Measurements from ENCODE around the gene AGBL4.

AGBL4 gene

DNA sequence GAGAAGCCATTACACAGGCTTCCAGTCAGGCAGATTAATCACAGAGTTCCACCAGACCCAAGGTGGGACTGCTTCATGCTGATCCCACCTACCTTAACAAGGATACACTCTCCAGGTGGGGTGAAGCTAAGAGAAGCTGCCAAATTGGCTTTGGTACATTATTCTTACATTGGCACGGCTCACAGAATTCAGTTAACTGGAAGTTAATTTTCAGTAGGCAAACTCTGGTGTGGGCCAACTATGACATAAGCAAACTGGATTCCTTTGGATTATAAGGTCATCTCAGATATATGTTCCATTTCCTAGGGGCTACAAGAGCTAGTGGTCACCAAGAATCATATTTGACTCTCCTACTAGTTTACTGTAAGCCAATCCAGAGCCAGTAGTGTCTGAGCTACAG lies 798.3 kb downstream of the AGBL4 start:
- TF ChIP-seq GATA2 (IDR thresholded peaks at IDR 0.05; ENCODE audit: low read depth, low read length) (no peak), GATA3 (IDR thresholded peaks at IDR 0.05; ENCODE audit: low read depth, low read length) (no peak)

DNA sequence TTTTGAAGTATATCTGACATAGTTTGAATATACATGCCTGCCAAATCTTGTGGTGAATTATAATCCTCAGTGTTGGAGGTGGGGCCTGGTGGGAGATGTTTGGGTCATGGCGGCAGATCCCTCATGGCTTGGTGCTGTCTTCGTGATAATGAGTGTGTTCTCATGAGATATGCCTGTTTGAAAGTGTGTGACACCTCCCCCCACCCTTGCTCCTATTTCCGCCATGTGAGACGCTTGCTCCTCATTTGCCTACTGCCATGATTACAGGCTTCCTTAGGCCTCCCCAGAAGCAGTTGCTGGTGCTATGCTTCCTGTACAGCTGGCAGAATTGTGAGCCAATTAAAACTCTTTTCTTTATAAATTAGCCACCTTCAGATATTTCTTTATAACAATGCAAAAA lies 810.5 kb downstream of the AGBL4 start:
- TF ChIP-seq GATA2 (IDR thresholded peaks at IDR 0.05; ENCODE audit: low read depth, low read length): no peak
- TF ChIP-seq GATA3 (IDR thresholded peaks at IDR 0.05; ENCODE audit: low read depth, low read length): no peak

DNA sequence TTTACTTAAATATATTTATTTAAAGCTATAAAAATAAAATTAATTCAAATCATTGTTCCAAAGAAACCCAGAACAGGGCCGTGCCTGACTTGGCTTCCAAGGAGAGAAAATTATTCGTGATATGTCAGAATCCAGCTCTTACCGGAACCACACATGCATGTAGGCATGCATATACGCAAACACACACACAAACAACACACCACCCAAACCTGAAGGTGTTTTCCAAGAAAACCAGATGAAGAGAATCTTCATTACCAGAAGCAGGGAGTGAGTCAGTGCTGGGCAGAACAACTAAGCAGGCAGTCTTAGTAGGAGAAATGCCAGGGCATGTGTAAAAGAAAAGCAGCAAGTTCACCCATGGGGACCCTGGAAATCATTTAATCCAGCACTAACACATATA lies 815.0 kb downstream of the AGBL4 start:
- no peak for TF ChIP-seq GATA2 (IDR thresholded peaks at IDR 0.05; ENCODE audit: low read depth, low read length)

DNA sequence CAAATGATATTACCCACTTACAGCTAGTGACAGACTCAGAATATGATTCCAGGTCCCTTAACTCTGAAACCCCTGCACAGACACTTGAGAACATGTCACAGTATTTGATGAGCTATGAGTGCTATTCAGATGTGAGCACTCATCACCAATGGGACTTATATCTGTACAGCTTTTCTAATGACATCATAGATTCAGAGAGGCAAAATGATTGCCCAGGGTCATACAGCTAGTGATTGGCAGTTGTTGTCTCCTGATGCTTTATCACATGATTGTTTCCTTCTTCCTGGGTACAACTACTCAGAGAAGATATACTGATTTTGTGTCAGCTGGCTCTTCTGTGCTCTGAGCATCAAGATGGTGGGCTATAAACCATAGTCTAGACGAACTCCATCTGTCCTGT lies 819.0 kb downstream of the AGBL4 start:
- TF ChIP-seq GATA2 (IDR thresholded peaks at IDR 0.05; ENCODE audit: low read depth, low read length) (no peak; the same call in 1 of the 2 replicates), GATA3 (IDR thresholded peaks at IDR 0.05; ENCODE audit: low read depth, low read length) (no peak)

DNA sequence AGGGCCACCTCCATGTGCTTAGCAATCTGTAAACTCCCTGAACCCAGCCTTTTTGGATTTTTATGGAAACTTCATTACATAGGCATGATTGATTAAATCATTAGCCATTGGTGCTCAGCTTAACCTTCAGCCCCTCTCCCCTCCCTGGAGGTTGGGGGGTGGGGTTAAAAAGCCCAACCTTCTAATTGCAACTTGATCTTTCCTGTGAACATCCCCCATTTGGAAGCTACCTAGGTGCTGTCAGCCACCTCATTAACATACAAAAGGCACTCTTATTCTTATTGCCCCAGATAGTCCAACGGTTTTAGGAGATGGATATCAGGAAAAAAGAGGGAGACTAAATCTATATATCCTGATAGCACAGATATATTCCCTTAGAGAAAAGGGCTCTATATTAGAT lies 823.0 kb downstream of the AGBL4 start:
- no peak for TF ChIP-seq GATA3 (IDR thresholded peaks at IDR 0.05; ENCODE audit: low read depth, low read length)
- TF ChIP-seq GATA2 (IDR thresholded peaks at IDR 0.05; ENCODE audit: low read depth, low read length): no peak

DNA sequence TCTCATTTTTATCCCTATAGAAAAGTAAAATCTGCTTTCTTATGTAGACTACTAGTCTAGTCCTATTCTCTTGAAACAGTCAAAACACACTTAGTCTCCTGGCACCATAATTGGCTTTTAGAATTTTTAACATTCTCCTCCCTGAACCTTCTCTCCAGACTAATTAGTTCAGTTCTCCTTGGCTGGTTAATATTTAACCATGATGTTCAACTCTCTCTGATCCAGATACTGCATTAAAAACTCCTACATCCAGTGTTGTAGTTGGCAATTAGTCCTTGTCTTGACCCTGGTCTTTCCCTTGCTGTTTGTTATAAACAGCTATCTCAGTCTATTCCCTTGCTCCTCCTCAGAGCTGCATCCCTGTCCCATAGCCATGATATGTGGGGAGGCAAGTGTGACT lies 824.2 kb downstream of the AGBL4 start:
- TF ChIP-seq GATA3 (IDR thresholded peaks at IDR 0.05; ENCODE audit: low read depth, low read length) (no peak), GATA2 (IDR thresholded peaks at IDR 0.05; ENCODE audit: low read depth, low read length) (no peak)

DNA sequence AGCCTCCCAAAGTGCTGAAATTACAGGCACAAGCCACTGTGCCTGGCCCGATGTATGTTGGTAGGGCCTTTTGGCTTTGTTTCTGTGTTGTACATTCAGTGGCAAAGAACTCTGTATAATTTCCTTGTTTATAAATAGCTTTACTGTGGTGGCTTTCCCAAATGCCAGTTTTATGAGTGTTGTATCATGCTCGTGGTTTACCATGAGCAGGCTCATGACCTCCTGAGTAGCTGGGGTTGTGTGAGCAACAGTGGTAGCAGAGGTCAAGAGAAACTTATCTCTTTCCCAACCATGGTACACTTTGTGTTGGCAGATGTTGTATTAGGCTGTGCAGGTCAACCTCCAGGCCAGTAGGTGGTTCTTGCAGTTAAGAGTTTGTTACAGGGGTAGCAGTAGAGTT lies 826.7 kb downstream of the AGBL4 start:
- TF ChIP-seq GATA3 (IDR thresholded peaks at IDR 0.05; ENCODE audit: low read depth, low read length) (no peak), GATA2 (IDR thresholded peaks at IDR 0.05; ENCODE audit: low read depth, low read length) (no peak)

DNA sequence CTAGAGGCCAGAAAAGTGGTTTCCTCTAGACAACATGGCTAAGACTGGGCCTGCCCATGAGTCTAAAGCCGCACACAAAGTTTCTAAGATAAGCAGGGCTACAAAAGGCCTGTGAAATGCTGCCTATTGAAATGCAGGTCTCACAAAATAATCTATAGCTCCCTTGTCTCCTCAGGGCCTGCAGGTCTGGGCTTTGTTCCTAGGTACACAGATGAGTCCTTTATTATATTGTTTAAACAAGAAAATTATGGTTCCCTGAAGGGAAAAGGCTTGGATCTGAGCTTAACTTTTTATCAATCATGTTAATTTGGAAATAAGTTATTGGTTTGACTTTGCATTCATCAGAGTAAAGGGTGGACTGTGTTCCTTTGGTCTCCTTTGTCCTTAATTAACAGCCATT lies 833.6 kb downstream of the AGBL4 start:
- no peak for TF ChIP-seq GATA2 (IDR thresholded peaks at IDR 0.05; ENCODE audit: low read depth, low read length)
- TF ChIP-seq GATA3 (IDR thresholded peaks at IDR 0.05; ENCODE audit: low read depth, low read length): no peak

DNA sequence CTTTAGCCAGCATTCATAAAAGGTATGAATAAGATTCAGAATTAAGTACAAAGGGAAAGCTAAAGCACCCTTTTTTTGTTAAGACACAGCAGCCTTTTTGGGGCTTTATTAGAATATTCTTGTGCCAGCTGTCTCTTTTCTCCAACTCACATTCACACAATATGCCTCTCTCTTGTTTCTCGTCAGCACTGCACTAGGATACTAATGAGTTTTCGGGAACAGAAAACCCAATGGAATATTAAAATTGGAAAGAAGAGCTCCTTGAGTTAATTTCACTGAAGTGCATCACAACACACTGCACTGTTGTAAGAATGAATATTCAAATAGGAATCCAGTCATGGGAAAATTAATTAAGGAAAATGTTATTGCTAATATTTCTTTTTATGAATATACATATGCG lies 836.7 kb downstream of the AGBL4 start:
- TF ChIP-seq GATA2 (IDR thresholded peaks at IDR 0.05; ENCODE audit: low read depth, low read length) (no peak), GATA3 (IDR thresholded peaks at IDR 0.05; ENCODE audit: low read depth, low read length) (no peak)

DNA sequence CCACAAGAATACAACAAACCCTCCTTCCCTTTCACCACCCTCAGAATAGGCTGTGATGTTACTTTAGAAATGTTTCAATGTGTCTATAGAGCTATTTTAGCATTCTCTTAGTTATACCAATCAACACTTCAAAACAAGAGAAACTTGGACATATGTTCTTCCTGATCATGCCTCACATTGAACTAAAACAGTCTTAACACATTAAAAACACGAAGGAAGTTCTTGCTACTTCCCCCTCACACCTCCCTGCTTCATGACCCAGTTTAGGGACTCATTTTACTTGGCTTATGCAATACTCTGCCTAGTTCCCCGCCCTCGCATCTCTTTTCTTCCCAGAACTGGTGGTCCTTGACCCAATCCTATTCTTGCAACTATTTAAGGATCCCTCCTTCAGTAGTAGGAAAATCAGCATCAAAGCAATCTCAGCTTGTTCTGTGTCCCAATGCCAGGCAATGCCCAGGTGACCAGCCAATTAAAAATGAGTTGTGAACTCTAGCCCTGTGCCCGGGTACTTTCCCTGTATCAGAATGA lies 838.2 kb downstream of the AGBL4 start:
- no peak for TF ChIP-seq GATA3 (IDR thresholded peaks at IDR 0.05; ENCODE audit: low read depth, low read length)
- TF ChIP-seq GATA2 (IDR thresholded peaks at IDR 0.05; ENCODE audit: low read depth, low read length): no peak

DNA sequence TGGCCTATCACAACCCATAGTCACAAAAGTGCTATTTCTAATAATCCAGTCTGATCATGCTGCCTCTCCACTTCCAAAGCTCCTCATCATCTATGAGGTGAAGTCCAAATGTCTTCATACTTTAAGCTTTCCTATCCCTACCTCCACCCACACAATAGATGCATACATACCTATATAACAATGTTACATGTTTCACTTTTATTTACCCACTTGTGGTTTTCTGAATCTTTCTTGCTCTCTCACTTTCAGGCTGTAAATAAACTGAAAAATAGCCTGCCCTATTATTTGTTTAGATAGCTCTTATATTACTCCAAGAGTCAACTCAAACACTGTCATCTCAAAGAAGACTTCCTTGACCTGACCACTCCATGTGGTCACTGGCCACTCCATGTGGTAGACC lies 840.3 kb downstream of the AGBL4 start:
- TF ChIP-seq GATA2 (IDR thresholded peaks at IDR 0.05; ENCODE audit: low read depth, low read length): no peak
- TF ChIP-seq GATA3 (IDR thresholded peaks at IDR 0.05; ENCODE audit: low read depth, low read length): no peak

DNA sequence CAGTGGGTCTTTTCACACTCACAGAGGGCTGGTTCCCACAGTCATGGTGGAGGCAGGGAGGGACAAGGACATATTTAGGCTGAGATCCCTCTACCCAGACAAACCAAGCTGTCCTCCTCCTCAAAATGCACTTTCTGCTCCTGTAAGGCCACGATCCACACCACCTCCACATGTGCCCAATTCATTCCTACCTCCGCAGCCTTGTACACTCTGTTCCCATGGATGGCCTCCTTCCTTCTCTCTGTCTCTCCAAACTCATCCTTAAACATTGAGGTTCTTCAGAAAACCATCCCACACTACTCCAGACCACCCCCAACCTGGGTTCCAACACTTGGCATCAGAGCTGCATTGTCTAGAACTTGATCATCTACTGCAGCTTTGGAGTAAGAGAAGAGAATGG lies 842.7 kb downstream of the AGBL4 start:
- TF ChIP-seq GATA2 (IDR thresholded peaks at IDR 0.05; ENCODE audit: low read depth, low read length) (no peak), GATA3 (IDR thresholded peaks at IDR 0.05; ENCODE audit: low read depth, low read length) (no peak)

DNA sequence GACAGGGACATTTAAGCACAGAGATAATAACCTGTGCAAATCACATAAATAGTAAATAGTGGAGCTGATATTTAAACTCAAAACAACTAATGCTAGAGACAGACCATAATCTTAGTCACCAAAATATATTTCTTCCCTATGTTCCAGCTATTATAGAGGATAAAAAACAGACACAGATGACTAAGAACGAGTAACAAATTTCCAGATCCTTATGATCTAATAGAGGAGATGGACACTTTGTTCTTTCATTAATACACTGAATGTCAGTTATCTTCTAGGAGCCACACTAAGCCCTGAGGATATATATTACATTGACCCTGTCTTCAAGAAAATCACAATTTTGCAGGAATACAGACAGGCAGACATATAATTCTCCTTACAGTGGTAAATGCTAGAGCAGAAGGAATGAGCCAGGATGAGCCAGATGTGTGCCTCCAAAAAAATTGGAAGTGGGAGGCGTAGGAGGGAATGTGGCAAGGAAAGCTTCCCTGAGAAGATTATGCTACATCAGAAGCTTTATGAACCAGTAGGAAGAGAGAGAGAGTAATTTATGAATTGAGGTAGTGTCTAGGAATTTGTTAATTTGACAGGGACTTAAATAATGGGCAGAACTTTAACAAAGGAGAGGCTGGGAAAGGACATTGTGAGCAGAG lies 851.7 kb downstream of the AGBL4 start:
- no peak for TF ChIP-seq GATA2 (IDR thresholded peaks at IDR 0.05; ENCODE audit: low read depth, low read length)
- no peak for TF ChIP-seq GATA3 (IDR thresholded peaks at IDR 0.05; ENCODE audit: low read depth, low read length)

DNA sequence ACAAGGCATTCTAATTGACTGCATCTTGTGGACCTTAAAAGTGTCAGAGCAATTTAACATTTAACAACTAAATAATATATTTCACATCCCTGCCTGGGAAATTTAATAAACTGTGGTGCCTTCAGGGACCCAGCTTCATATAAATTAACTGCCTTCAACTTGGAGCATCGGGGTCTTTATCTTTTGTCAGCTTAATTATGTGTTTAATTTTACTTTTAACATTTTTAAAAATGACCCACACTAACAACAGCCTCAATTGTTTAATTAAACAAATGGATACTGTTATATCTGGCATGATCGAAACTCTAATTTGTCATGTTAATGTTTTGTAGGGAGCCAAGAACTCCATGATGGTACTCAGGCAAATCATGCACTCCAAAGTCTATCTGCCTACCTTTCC lies 857.7 kb downstream of the AGBL4 start:
- no peak for TF ChIP-seq GATA3 (IDR thresholded peaks at IDR 0.05; ENCODE audit: low read depth, low read length)
- TF ChIP-seq GATA2 (IDR thresholded peaks at IDR 0.05; ENCODE audit: low read depth, low read length): no peak

DNA sequence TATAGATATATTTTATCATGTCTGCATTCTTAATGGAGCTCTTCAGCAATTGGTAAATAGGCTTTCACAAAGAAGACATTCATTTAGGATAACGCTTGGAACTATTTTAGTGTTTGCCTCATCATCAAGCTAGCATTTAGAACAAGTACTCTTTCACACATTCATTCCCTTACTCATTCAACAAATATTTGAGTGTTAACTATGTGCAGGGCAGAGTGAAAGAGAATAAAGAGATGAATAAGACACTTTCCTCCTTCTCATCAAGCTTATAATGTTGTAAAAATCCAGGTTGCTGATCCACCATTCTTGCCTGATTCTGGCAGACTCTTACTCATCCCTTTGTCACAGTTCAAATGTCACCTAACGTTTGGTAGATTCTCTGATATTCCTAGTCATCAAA lies 860.7 kb downstream of the AGBL4 start:
- TF ChIP-seq GATA2 (IDR thresholded peaks at IDR 0.05; ENCODE audit: low read depth, low read length) (no peak), GATA3 (IDR thresholded peaks at IDR 0.05; ENCODE audit: low read depth, low read length) (no peak)

DNA sequence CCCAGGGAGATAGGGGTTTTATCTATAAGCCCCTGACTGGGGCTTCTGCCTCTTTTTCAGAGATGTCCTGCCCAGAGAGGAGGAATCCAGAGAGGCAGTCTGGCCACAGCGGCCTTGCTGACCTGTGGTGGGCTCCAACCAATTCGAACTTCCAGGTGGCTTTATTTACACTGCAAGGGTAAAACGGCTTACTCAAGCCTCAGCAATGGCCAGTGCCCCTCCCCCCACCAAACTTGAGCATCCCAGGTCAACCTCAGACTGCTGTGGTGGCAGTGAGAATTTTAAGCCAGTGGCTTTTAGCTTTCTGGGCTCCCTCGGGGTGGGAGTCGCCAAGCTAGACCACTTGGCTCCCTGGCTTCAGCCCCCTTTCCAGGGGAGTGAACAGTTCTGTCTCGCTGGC lies 863.1 kb downstream of the AGBL4 start:
- no peak for TF ChIP-seq GATA3 (IDR thresholded peaks at IDR 0.05; ENCODE audit: low read depth, low read length)

Data from SH-SY5Y (cell line).